Measurements from ENCODE around the gene INS. TPM values are rescaled to one million over a fixed set of nuclear protein-coding genes. Genes with fewer than 3 reads are reported as not detected.
A peak's percentile ranks its signal among the peaks of the same experiment; 100 is the strongest.

Gene INS
- polyA plus RNA-seq, 1 experiment = not detected

DNA sequence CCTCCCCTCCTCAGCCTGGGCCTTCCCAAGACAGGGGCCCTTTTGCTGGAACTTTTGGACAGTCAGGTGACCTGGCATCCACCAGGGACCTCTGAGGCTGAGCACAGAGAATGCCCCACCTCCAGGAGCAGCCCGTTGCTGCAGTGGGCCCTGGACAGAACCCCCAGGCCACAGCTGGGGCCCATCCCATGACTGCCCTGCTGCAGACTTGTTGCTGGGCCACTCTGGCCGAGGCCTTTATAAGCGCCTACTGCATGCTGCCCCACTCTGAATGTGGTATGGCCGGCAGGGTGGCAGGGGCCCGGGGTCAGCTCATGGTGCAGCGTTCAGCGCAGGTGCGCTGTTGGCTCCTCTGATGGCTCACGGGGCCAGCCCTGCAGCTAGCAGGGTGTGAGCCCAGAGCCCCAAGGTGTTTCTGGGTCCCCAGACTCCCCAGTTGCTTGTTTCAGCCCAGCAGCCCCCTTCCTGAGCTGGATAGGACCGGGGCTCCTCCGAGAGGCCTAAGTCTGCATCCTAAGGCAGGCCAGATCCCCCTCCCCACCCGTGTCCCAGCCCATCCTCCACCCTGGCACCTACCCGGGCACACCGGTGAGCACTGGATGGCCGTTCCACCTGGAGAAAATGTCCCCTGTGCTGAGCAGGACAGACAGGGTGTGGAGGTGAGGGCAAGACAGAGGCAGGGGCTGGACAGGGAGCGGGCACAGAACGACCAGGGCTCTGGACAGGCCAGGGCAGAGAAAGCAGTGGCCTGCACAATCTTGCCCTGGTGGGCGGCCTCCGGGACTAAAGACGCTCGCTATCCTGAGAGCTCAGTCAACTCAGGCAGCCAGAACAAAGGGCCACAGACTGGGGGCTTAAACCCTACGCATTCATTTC lies 38.7 kb upstream of the INS start:
- CTCF ChIA-PET = interaction anchor here (3.1 kb wide), 1 partner anchor 220 kb away, joined by 51 read pairs; no protein-coding TSS in a partner anchor
- H3K9me3 ChIP-seq (ENCODE audit: control insufficient read depth, insufficient read depth, low read length) = no peaks in the 10 kb centered on the region; the same call in 1 of the 2 replicates
- no peak overlapping the region for H3K4me3 ChIP-seq (ENCODE audit: low read depth, low read length)
- POLR2A ChIA-PET = no interaction called here
- TF ChIP-seq, protein P1, sequence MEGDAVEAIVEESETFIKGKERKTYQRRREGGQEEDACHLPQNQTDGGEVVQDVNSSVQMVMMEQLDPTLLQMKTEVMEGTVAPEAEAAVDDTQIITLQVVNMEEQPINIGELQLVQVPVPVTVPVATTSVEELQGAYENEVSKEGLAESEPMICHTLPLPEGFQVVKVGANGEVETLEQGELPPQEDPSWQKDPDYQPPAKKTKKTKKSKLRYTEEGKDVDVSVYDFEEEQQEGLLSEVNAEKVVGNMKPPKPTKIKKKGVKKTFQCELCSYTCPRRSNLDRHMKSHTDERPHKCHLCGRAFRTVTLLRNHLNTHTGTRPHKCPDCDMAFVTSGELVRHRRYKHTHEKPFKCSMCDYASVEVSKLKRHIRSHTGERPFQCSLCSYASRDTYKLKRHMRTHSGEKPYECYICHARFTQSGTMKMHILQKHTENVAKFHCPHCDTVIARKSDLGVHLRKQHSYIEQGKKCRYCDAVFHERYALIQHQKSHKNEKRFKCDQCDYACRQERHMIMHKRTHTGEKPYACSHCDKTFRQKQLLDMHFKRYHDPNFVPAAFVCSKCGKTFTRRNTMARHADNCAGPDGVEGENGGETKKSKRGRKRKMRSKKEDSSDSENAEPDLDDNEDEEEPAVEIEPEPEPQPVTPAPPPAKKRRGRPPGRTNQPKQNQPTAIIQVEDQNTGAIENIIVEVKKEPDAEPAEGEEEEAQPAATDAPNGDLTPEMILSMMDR (IDR thresholded peaks at IDR 0.05; ENCODE audit: low read depth, low read length) = no peak
- H3K27me3 ChIP-seq (ENCODE audit: control insufficient read depth, insufficient read depth, low read length) = peaks cover 10% of the 10 kb centered on the region
- DNase-seq (ENCODE audit: low read depth, low spot score) = no peak
- H3K27ac ChIP-seq (ENCODE audit: low read depth, low read length) = no peak overlapping the region

DNA sequence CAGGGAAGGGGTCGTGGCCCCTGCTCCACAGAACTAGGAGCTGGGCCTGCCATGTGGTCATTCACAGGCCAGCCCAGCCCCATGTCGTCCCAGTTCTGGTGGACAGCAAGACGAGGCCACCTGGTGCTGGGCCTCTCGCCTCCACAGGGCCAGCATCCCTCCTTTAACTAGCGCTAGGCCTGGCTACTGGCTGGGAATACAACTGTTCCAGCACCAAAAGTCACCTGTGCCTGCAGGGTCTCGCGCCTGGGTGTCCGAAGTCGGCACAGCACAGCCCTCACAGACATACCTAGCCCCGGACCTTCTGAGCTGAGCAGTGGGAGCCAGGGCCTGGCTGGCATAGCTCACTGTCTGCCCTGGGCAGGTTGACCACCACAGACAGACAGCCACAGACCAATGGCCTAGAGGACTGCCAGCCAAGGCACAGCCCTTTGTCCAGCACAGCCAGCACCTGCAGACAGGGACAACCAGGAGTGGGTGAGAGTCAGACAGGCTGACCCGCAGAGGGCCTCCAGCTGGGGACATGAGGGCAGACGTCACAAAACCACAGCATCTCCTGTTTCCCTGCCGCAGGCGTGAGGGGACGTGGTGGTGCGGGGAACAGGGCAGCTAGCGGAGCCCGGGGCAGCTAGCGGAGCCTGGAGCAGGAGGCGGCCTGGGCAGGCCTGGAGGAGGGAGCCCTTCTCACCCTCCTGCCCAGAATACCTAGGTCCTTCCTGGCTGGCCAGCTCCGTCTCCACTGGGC lies 37.8 kb upstream of the INS start:
- H3K9me3 ChIP-seq (ENCODE audit: control insufficient read depth, insufficient read depth, low read length) = no peaks in the 10 kb centered on the region; the same call in 1 of the 2 replicates
- H3K27me3 ChIP-seq (ENCODE audit: control insufficient read depth, insufficient read depth, low read length) = peaks cover 10% of the 10 kb centered on the region
- ChIA-PET POLR2A (no interaction called here), CTCF (interaction anchor here (1.1 to 3.1 kb wide), 5 partner anchors 107 to 546 kb away, joined by 3 to 51 read pairs (median 7); no protein-coding TSS in a partner anchor)
- H3K4me3 ChIP-seq (ENCODE audit: low read depth, low read length) = no peak overlapping the region
- TF ChIP-seq, protein P1 (IDR thresholded peaks at IDR 0.05; ENCODE audit: low read depth, low read length) = no peak
- no peak overlapping the region for H3K27ac ChIP-seq (ENCODE audit: low read depth, low read length)
- DNase-seq (ENCODE audit: low read depth, low spot score) = no peak

DNA sequence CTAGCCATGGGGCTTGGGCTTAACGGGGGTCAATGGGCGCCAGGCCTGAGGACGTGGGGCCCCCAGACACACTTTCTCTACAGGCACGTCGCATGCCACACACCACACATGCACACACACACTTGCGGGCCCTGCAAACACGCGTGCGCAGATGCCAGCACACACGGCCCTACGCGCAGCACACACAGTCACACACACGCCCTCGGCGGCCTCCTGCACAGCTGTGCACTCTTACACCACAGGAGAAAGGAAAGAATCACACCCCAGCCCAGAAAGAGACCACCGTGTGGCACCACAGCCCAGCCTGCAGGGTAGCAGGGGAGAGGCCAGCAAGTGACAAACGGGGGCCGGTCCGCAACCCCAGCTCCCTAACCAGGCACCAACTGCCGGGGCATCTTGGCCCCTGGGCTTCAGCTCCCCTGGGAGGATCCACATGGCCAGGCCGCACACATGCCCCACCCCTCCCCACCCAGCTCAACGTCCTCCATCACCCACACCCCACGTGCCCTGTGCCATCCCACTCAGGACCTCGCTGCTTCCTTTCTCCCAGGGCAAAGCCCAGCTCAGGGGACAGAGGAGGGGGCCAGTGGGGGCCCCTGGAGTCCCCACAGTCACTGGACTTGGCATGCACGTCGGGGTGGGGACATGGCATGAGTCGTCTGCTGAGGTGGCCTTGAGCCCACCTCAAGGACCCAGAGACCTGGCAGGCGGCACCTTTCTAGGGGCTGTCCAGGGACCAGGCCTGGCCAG lies 36.9 kb upstream of the INS start:
- Histone ChIP-seq H3K27me3 (ENCODE audit: control insufficient read depth, insufficient read depth, low read length) (peaks cover 11% of the 10 kb centered on the region), H3K9me3 (ENCODE audit: control insufficient read depth, insufficient read depth, low read length) (no peaks in the 10 kb centered on the region; the same call in 1 of the 2 replicates), H3K27ac (ENCODE audit: low read depth, low read length) (no peak overlapping the region), H3K4me3 (ENCODE audit: low read depth, low read length) (no peak overlapping the region)
- POLR2A ChIA-PET = no interaction called here
- TF ChIP-seq, protein P1 (IDR thresholded peaks at IDR 0.05; ENCODE audit: low read depth, low read length) = no peak
- CTCF ChIA-PET = interaction anchor here (0.6 to 3.1 kb wide), 14 partner anchors 11 to 545 kb away, joined by 3 to 51 read pairs (median 4); partner anchors contain the start of genes C11orf21, TSPAN32 and TSSC4
- no peak for DNase-seq (ENCODE audit: low read depth, low spot score)

DNA sequence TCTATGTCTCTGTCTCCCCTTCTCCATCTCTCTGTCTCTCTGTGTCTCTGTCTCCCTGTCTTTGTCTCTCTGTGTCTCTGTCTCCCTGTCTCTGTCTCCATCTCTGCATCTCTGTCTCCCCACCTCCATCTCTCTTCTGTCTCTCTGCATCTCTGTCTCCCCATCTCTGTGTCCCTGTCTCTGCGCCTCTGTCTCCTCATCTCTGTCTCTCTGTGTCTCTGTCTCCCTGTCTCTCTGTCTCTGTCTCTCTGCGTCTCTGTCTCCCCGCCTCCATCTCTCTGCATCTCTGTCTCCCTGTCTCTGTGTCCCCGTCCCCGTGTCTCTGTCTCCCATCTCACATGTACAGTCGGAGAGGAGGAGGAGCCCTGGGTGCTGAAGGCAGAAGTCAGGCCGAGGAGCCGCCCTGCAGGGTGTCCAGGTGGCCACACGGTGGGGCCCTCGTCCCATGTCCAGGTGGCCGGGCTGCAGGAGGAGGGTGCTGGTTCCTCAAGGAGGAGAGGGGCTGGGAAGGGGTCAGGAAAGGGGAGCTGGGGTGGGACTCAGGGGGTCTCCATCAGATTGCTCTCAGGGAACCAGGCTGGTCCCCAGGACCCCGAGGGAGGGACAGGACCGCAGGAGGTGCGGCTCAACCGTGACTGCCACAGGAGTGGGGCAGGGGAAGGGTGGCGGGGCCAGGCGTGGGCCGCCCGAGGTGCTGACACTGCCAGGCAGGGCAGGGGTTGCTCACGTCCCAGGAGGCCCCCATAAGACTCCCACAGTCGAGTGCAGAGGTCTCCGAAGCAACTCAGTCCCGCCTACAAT lies 36.2 kb upstream of the INS start:
- no peaks in the 10 kb centered on the region; the same call in 1 of the 2 replicates for H3K9me3 ChIP-seq (ENCODE audit: control insufficient read depth, insufficient read depth, low read length)
- H3K27ac ChIP-seq (ENCODE audit: low read depth, low read length) = no peak overlapping the region
- TF ChIP-seq, protein P1 (IDR thresholded peaks at IDR 0.05; ENCODE audit: low read depth, low read length) = peak; percentile 86
- ChIA-PET CTCF (interaction anchor here (0.6 to 3.1 kb wide), 13 partner anchors 11 to 544 kb away, joined by 3 to 51 read pairs (median 5); partner anchors contain the start of genes C11orf21, TSPAN32 and TSSC4), POLR2A (no interaction called here)
- H3K27me3 ChIP-seq (ENCODE audit: control insufficient read depth, insufficient read depth, low read length) = peaks cover 11% of the 10 kb centered on the region
- H3K4me3 ChIP-seq (ENCODE audit: low read depth, low read length) = no peak overlapping the region
- DNase-seq (ENCODE audit: low read depth, low spot score) = peak; percentile 20

All from AG04450 (cell line).